ACHN (cell line): Measurements from ENCODE around the gene GRK5.
"Not testable (repeated sequence)": the region's sequence is repeated elsewhere in the genome, so short reads cannot be mapped to it uniquely, and the experiment has no call there.

Experiments used
- DNase-seq: peaks from one replicate; pipeline ENCODE4 v3.0.0-alpha.2; 2015
- in situ Hi-C: cut with HindIII; loops from 2 replicates; pipeline ENCODE4 v1.10.0; 2017; ENCODE audit warnings: low sequenced_read_pairs, low pct_ligation_motif_present, low pct_unique_long_range_greater_than_20kb

The GRK5 gene

DNA sequence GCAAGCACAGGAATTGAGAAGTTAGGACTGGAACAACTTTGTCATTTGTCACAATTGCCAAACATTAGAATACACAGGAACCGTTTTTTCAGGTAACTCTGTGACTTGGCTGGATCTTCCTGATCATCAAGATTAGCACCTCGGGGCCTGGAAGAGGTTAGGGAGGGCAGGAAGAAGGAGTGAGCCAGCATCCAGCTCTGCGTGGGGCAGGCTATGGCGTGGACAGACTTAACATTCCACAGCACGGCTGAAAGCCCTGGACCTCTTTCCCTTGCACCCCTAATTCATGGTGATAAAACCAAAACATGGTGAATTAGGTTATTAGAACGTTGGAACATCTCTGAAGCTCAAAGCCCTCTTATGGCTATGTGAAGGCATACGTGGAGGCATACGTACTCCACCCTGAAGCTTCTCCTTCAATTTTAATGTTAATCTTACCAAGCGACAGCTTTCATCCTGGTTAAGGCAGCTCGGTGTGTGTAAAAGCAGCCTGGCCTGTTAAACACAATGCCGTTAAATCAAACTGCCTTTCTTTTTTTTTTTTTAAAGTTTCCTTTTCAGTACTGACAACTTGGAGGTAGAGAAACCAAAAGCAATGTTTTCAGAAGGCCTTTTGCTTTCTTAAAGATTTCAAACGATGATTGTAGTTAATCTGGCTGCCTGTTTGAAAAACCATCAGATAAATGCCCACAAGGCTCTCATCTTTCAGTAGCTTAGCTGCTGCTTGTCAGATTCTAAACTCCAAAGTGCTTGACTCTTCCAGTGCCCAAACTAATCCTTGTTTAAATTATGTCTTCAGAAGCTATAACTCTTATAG, 4.5 kb downstream of the GRK5 start:
- in situ Hi-C loops = loop anchor here (25.0 kb wide), 1 partner anchor 200 kb away; no protein-coding TSS in a partner anchor
- DNase-seq = no peak

DNA sequence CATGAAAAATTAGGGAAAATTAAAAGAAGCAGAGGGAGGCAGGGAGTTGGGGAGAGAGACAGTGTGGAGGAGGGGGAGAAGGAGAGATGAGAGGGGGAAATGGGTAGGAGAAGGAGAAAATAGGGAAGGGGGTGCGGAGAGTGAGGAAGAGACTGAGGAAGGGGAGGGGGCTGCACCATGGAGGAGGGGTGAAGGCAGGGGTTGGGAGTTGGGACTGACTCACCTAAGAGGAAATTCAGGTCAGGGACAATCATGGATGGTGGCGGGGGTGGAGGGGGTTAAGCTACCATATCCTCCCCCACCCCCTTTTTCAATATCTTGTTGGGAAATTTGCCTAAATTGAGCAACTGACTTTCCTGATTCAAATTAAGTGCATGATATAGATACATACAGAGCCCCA, 8.0 kb downstream of the GRK5 start:
- in situ Hi-C loops = loop anchor here (25.0 kb wide), 1 partner anchor 197 kb away; no protein-coding TSS in a partner anchor
- no peak for DNase-seq

DNA sequence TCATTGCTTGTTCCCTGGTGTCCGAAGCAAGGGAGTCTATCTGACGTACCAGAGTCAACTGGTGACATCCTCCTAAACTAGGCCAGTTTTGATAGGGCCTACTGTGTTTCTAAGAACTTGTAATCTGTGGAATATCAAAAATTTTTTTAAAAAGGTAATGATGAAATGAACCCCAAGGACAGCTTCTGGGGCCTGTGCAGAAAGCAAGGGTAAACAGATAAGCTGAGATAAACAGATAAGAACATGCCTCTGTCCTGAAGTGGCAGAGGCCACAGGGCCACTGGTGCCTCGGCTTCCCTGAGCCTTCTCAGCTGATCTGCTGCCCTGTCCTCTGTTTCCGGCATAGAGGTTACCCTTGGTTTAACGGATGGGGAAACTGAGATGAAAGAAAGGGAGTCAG, 8.8 kb downstream of the GRK5 start:
- DNase-seq = no peak
- in situ Hi-C loops = loop anchor here (25.0 kb wide), 1 partner anchor 196 kb away; no protein-coding TSS in a partner anchor

DNA sequence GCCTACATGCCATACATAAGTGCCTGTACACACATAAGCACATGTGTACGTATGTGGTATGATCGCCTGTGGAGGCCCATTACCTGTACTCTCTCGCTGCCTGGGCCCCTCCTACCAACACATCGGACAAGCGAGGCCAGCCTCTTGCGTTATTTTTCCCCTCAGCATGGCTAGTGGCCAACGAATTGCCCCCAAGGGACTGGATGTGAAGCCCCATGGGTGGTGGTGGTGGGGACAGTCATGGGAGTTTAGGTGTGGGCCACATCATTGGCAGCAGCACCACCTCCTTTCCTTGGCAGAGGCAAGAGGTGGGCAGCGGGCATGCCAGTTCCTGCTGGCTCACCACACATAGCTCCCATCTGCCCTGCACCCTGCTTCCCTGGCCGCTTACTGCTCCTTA, 10.0 kb downstream of the GRK5 start:
- no peak for DNase-seq
- in situ Hi-C loops = loop anchor here (25.0 kb wide), 1 partner anchor 195 kb away; no protein-coding TSS in a partner anchor

DNA sequence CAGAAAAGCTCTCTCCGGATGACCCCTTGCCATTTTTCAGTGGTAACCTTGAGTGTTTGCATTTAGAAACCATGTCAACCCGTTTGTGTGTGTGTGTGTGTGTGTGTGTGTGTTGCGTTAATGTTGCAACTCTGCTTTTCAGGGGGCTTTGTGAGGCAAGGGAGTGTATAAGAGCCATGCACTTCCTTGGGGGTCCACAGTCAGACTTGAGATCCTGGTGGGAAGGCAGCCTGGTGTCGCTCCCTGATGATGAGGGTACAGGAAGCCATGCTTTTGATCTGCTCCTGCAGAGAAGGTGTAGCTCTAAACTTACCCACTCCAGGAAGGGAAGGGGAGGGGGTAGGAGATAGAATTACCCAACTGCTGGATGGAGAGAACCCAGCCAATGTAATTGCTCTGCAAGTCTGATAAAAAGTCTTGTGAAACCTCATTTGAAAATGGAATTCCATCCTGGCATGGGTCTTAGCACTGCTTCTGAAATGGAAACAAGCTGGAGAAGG, 10.7 kb downstream of the GRK5 start:
- in situ Hi-C loops = loop anchor here (25.0 kb wide), 1 partner anchor 194 kb away; no protein-coding TSS in a partner anchor

DNA sequence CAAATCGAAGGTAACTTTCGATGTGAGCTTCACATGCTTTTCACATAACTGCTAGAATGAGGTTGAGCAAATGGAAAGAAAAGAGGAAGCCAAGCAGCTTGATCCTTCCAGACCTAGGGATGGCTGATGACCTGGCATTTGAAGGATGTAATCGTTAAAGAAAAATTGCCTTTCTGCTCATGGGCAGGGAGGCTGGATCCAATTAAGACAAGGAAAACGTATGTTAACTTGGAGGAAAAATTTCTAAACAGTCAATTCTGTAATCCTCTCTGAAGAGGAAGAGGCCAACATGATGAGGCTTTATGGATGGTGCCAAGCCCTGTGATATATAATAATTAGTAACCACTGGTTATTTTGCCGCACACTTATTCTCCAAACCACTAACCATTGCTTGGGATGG, 12.5 kb downstream of the GRK5 start:
- DNase-seq = no peak
- in situ Hi-C loops = loop anchor here (25.0 kb wide), 1 partner anchor 192 kb away; no protein-coding TSS in a partner anchor

More for the DNA sequence above, 10.7 kb downstream of the GRK5 start:
- DNase-seq = no peak

DNA sequence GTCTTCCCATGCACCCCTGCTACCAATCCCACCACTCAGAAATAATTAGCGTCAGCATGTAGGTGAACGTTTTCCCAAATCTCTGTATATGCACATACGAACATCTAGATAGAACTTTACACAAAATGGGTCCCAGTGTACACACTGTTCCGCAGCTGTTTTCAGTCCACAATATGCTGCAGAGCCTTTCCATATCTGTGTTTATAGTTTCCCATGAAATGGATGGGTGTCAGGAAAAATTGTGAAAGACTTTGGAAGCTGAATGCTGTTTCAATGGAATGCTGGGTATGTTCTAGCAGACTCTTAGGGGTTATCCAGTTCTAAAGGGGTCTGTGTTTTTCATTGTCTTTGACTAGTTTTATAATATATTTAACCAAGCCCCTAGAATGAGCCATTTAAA, 13.8 kb downstream of the GRK5 start:
- in situ Hi-C loops = loop anchor here (25.0 kb wide), 1 partner anchor 191 kb away; no protein-coding TSS in a partner anchor
- no peak for DNase-seq

DNA sequence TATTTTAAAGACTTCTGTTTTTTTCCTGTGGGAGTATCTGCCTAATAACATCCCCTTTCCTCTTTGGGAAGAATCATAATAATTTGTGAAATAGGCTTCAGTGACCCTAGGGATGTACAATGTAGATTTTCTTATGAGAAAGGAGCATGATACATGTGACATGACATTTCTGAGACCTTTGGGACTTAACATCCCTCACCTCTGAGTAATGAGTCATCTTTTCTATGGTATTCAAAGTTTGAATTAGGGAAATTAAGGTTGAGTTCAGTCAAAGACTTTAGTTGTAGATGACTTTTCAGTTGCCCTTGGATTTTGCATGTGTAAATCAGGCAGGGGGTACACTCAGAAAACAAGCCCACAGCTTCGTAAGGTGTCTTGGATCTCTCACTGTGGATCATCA, 14.3 kb downstream of the GRK5 start:
- DNase-seq = no peak
- in situ Hi-C loops = loop anchor here (25.0 kb wide), 1 partner anchor 191 kb away; no protein-coding TSS in a partner anchor

DNA sequence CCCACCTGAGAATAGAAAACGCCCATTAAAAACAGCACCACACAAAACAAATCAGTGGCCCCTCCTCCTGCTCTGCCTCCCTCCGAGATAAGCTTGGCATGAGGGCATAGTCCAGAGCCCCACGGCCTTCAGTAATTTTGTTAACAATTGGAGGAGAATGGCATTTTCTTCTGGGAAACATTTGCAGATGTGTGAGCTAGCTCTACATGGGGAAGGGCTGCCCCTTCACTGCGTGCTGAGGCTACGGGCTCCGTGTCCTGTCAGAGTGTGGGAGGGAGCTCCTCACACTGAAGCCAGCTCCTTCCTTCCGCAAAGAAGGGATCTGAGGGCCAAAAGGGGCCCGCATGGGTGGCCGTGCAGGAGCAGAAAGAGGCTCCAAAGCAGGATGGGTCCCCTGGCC, 15.2 kb downstream of the GRK5 start:
- in situ Hi-C loops = loop anchor here (25.0 kb wide), 1 partner anchor 190 kb away; no protein-coding TSS in a partner anchor
- no peak for DNase-seq

DNA sequence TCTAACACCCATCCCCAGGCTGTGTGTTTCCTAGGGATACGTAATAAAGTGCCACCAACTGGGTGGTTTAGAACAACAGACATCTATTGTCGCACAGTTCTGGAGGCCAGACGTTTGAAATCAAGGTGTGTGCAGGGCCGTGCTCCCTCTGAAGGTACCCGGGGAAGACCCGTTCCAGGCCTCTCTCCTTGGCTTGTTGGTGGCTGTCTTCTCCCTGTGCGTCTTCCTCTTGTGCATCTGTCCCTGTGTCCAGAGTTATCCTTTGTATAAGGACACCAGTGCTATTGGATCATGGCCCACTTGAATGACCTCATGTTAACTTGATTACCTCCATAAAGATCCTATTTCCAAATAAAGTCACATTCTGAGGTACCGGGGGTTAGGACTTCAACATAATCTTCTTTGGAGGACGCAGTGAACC, 15.6 kb downstream of the GRK5 start:
- DNase-seq = no peak
- in situ Hi-C loops = loop anchor here (25.0 kb wide), 1 partner anchor 189 kb away; no protein-coding TSS in a partner anchor

DNA sequence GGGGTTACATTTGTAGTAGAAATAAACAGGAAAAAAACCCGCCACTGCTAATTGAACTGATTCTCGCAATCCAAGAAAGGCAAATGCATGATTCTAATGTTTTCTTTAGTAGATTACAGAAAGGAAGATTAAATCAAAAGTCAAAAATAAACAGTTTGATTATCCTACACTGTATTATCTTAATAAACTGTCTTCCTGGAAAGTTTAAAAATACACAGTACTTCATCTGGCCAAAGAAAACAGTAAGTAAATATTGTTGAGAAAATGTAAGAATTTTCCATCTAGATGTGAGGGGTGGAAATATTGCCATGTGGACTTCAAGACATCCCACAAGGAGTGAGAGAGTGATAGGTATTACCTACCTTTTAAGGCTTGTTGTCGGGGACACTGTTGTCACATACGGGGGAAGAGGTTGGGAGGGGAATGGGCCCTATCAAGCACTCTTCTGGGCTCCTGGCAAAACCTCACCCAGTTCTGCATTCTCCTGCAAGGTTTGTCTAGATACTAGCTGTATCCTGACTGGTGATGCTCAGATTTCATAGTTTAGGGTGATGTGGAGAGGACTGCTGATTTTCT, 17.8 kb downstream of the GRK5 start:
- no peak for DNase-seq
- in situ Hi-C loops = no loop called here

DNA sequence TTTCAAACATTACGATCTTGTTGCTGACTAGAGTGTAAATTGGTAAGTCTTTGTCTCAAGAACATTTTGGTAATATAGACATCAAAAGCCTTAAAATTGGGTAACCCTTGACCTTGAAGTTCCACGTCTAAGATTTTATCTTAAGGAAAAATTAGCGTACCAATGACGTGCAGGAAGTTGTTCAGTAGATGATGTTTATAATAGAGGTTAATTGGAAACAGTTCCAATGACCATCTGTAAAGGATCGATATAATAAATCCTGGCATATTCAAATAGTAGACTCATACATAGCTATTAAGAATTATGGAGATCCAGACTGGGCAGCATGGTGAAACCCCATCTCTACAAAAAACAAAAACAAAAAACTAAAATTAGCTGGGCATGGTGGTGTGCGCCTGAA, 20.5 kb downstream of the GRK5 start:
- DNase-seq = no peak
- in situ Hi-C loops = no loop called here

DNA sequence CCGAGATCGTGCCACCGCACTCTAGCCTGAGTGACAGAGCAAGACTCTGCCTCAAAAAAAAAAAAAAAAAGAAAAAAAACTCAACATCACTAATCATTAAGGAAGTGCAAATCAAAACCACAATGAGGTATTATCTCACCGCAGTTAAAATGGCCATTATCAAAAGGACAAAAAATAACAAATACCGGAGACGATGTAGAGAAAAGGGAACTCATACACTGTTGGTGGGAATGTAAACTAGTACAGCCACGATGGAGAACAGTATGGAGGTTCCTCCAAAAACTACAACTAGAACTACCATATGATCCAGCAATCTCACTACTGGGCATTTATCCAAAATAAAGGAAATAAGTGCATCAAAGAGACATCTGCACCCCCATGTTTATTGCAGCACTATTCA, 24.3 kb downstream of the GRK5 start:
- DNase-seq = no peak
- in situ Hi-C loops = no loop called here

DNA sequence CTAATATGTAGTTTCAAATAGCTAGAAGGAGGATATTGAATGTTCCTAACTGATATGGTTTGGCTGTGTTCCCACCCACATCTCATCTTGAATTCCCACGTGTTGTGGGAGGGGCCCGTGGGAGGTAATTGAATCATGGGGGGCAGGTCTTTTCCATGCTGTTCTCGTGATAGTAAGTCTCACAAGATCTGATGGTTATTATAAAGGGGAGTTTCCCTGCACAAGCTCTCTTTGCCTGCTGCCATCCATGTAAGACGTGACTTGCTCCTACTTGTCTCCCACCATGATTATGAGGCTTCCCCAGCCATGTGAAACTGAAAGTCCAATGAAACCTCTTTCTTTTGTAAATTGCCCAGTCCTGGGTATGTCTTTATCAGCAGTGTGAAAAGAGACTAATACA, 25.1 kb downstream of the GRK5 start:
- in situ Hi-C loops, DNase-seq: not testable (repeated sequence)

DNA sequence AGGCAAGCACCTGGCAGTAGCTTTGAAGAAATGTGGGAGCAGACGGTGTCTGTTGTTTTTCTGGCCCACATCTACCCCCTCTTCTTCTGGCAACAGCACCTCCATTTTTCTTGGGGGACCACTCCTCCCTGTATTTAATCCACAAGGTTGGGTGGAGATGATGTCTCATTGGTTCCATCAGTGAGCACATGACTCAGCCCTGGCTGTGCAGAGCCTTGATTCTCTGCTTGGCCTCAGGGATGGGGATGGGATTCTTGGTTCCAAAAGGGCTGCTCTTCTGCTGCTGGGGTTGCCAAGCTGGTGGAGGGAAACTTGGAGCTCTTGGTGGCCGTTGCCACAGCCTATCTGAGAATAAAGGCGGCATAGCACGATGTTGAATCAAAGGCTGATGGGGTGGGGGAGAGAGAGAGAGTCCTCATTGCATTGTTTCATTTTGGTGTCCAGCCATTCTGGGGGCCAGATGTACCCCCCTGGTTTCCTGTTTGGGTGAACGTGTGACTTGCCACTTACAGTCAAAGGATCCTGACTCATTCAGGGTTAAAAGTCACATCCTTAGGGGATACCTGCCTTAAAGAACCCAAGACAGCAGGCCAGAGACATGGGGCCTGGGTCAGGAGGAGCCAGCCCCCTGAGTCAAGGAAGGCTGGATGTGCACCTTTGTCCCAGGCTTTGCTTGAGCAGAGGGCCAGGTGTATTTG, 25.9 kb downstream of the GRK5 start:
- in situ Hi-C loops = no loop called here
- DNase-seq = no peak

DNA sequence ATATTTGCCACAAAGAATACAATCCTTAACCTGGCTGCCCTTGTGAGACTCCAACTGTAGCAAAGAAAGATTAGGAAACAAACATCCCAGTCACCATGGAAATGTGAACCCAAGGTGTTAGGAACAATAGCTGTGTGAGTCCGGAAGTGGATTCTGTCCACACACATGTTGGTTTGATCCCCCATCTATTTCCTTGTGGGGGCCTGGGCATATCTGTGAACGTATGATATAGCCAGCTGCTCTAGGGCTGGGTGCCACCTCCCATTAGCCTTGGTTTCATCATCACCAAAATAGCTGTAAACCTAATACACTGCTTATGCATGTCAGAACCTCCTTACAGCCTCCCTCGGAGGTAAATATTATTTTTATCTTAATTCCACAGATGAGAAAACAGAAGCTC, 26.4 kb downstream of the GRK5 start:
- DNase-seq = no peak
- in situ Hi-C loops = no loop called here

DNA sequence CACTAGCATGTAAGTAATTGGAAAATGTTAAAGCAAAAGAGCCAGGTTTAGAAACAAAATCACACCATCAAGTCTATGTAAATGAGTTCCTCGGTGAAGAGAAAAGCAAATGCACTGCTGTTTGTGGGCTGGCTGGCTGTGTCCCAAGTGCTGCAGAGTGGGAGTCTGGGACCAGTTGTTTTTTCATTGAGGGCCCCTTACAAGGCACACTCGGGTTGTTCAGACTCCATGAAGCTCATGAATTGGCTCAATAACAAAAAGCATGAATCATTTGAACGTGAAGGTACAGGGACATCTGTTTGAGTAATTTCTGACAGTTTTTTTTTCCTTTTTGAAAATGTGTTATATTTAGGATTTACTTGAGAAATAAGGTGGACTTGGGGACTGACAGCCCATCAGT, 28.0 kb downstream of the GRK5 start:
- in situ Hi-C loops = no loop called here
- no peak for DNase-seq

DNA sequence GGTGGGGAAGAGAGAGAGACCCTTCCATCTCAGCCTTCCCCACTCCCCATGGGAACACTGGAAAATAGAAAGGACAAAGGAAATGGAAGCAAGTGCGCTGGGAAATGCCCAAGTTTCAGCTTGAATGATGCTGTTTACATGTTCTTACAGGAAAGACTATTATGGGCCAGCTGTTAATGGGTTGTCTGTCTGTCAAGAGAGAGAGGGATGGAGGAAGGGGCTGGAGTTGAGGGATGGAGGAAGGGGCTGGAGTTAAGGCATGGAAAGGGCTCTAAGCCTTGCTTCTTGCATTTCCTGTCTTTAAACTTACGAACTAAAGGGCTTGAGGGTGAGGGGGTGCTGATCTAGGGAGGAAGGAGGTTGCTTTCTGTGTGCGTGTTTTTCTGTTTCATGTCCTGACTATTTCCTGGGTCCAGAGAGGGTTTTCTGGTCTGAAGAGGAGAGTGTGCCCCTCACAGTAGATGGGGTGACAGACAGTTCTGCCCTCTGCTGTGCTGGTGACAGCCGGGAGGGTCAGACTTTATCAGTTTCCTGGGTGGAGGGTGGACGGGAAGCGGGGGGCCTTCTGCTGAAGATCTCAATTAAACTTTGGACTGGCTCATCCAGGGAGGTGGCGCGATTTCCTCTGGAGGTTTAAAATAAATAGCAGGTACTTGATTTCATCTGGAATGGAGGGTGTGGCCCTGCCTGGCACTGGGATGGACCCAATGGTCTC, 30.5 kb downstream of the GRK5 start:
- in situ Hi-C loops = no loop called here

More for the DNA sequence above, 30.5 kb downstream of the GRK5 start:
- no peak for DNase-seq
